MM.1S (cell line): ENCODE results near the gene TIGD4.

Source experiments
- CTCF ChIP-seq: fragments of 300-600 bp; sonication (generic); IDR thresholded peaks from 2 replicates; pipeline ENCODE4 v1.5.1; 2016; ENCODE audit warnings: antibody characterized with exemption, low read length, mixed read lengths
- EZH2 ChIP-seq: fragments of 300-600 bp; sonication (generic); optimal IDR thresholded peaks from 2 replicates; pipeline ENCODE3; 2017; ENCODE audit warnings: low read depth, mild to moderate bottlenecking, antibody characterized with exemption, low read length, mixed read lengths

- TF ChIP-seq CTCF, result no peak
- no peak for TF ChIP-seq EZH2
Measured at GRCh38 chr4:152805818-152806217, 26.3 kb upstream of the TIGD4 start.
